Measurements from ENCODE around the gene SMG1. TPM values are rescaled to one million over a fixed set of nuclear protein-coding genes. Genes with fewer than 3 reads are reported as not detected.
"Not testable (repeated sequence)": the region's sequence is repeated elsewhere in the genome, so short reads cannot be mapped to it uniquely, and the experiment has no call there.

The SMG1 gene
- total and polyA plus RNA-seq, 10 of the 15 experiments (the other 5 are each of a cell fraction or from before 2014, with no cell fraction given) = 3.9 to 66.7 (median 37.0) TPM

DNA sequence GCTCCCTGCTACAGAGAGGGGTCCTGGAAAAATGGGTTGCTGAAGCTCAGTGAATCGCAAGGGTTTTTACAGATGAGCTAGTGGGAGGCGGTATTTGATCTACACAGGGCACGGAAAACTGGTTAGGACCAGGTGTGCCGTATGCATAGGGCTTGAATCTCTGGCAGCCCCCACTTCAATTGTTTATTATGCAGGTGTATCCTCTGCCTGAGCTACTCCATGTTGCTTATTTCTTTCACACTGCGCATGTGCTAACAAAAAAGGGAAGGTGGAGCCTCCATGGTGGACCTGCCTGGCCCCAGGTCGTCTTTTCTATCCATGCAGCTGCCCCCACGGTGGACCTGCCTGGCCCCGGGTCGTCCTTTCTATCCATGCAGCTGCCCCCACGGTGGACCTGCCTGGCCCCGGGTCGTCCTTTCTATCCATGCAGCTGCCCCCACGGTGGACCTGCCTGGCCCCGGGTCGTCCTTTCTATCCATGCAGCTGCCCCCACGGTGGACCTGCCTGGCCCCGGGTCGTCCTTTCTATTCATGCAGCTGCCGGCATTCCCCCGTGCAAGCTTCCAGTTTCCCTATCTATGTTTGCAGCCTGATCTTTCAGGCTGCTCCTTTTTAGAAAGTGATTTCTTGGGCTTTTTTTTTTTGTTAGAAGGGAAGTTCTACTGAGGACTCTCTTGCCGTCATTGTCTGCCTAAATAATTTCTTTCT is 29.8 kb upstream of the SMG1 start:
- ChIA-PET RAD21 (ENCODE audit: unreplicated experiment) (interaction anchor here (0.5 to 1.1 kb wide), 2 partner anchors 13 to 75 kb away, joined by 3 to 4 read pairs; no protein-coding TSS in a partner anchor), CTCF (interaction anchor here (1.0 to 2.6 kb wide), 3 partner anchors 10 to 13 kb away, joined by 4 to 11 read pairs (median 7); no protein-coding TSS in a partner anchor)

DNA sequence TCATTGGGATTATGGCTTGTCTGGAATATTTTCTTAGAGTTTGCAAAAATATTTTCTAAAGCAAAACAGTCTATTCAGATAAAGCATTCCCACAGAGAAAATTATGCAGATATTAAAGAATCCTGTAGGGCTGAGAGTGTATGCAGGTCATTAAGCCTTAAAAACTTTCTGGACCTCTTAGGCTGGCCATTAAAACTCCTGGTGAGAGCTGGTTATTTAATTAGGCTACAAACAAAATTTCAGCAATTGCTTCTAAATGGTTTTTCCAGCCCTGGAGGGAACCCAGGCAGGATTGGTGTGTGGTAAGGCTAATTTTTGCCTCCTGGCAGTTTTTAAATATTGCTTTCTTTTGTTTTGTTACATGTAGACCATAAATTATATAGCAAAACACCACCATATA is 27.3 kb upstream of the SMG1 start:
- H2AFZ ChIP-seq (ENCODE audit: control insufficient read depth, low read depth, low read length) = no peak overlapping the region
- H3K36me3 ChIP-seq (ENCODE audit: control insufficient read depth in 2 of 2, insufficient read depth in 2 of 2, low read length in 1 of 2) = no peaks in the 10 kb centered on the region
- no peak overlapping the region for H3K4me2 ChIP-seq (ENCODE audit: control insufficient read depth, insufficient read depth)
- FAIRE-seq (no peak), ATAC-seq (no peak), DNase-seq (ENCODE audit: low read depth, low spot score) (no peak)
- ChIA-PET RAD21 (ENCODE audit: unreplicated experiment) (no interaction called here), CTCF (interaction anchor here (1.9 kb wide), 1 partner anchor 152 kb away, joined by 8 read pairs; the partner anchor contains the start of gene ARL6IP1), SMC1A (ENCODE audit: uncharacterized antibody, unreplicated experiment) (interaction anchor here (0.6 kb wide), 1 partner anchor 10 kb away, joined by 3 read pairs; no protein-coding TSS in a partner anchor), POLR2A (no interaction called here)
- H3K9ac ChIP-seq (ENCODE audit: control insufficient read depth, insufficient read depth, low read length) = no peak overlapping the region
- no peaks in the 10 kb centered on the region for H3K27me3 ChIP-seq (replicated peaks in 1 of 2; ENCODE audit: control insufficient read depth in 2 of 2, insufficient read depth in 2 of 2, low read length in 1 of 2)
- in situ Hi-C loops (cut with MboI) (no loop called here), intact Hi-C loops (cut with micrococcal nuclease; ENCODE audit: unreplicated experiment) (no loop called here)
- TF ChIP-seq, protein P1, sequence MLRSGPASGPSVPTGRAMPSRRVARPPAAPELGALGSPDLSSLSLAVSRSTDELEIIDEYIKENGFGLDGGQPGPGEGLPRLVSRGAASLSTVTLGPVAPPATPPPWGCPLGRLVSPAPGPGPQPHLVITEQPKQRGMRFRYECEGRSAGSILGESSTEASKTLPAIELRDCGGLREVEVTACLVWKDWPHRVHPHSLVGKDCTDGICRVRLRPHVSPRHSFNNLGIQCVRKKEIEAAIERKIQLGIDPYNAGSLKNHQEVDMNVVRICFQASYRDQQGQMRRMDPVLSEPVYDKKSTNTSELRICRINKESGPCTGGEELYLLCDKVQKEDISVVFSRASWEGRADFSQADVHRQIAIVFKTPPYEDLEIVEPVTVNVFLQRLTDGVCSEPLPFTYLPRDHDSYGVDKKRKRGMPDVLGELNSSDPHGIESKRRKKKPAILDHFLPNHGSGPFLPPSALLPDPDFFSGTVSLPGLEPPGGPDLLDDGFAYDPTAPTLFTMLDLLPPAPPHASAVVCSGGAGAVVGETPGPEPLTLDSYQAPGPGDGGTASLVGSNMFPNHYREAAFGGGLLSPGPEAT (IDR thresholded peaks at IDR 0.05; ENCODE audit: low read depth) = no peak
- H4K20me1 ChIP-seq (ENCODE audit: control insufficient read depth, insufficient read depth) = no peaks in the 10 kb centered on the region
- H3K79me2 ChIP-seq (ENCODE audit: control insufficient read depth, insufficient read depth, low read length) = no peaks in the 10 kb centered on the region
- H3K4me3 ChIP-seq = no peak overlapping the region
- no TSS peak for BruUV-seq (replicated peaks)
- no peaks in the 10 kb centered on the region for H3K9me3 ChIP-seq (replicated peaks; ENCODE audit: control insufficient read depth, insufficient read depth, low read length)
- H3K27ac ChIP-seq (ENCODE audit: control insufficient read depth, insufficient read depth) = no peak overlapping the region
- H3K4me1 ChIP-seq (ENCODE audit: control insufficient read depth, insufficient read depth, low read length) = no peaks in the 10 kb centered on the region

More for the DNA sequence above, 29.8 kb upstream of the SMG1 start:
- H3K79me2 ChIP-seq (ENCODE audit: control insufficient read depth, insufficient read depth, low read length); H3K4me1 ChIP-seq (ENCODE audit: control insufficient read depth, insufficient read depth, low read length); H3K9me3 ChIP-seq (replicated peaks; ENCODE audit: control insufficient read depth, insufficient read depth, low read length); DNase-seq (ENCODE audit: low read depth, low spot score); H3K9ac ChIP-seq (ENCODE audit: control insufficient read depth, insufficient read depth, low read length); H3K27me3 ChIP-seq (replicated peaks in 1 of 2; ENCODE audit: control insufficient read depth in 2 of 2, insufficient read depth in 2 of 2, low read length in 1 of 2); BruUV-seq (replicated peaks); H3K27ac ChIP-seq (ENCODE audit: control insufficient read depth, insufficient read depth); H3K36me3 ChIP-seq (ENCODE audit: control insufficient read depth in 2 of 2, insufficient read depth in 2 of 2, low read length in 1 of 2); H4K20me1 ChIP-seq (ENCODE audit: control insufficient read depth, insufficient read depth); FAIRE-seq; intact Hi-C loops (cut with micrococcal nuclease; ENCODE audit: unreplicated experiment); in situ Hi-C loops (cut with MboI): not testable (repeated sequence)
- SMC1A ChIA-PET (ENCODE audit: uncharacterized antibody, unreplicated experiment) = interaction anchor here (0.6 to 1.2 kb wide), 4 partner anchors 8 to 342 kb away, joined by 3 to 6 read pairs (median 4); no protein-coding TSS in a partner anchor
- 29% methylated on average over 16 of the region's 21 CpGs for WGBS (ENCODE audit: insufficient coverage, insufficient replicate concordance, low lambda C conversion rate, missing lambda C conversion rate)
- H2AFZ ChIP-seq (ENCODE audit: control insufficient read depth, low read depth, low read length) = peak overlapping the region; percentile 89
- ATAC-seq = peak; percentile 94
- H3K4me2 ChIP-seq (ENCODE audit: control insufficient read depth, insufficient read depth) = peak overlapping the region; percentile 7; the same call in 1 of the 2 replicates
- POLR2A ChIA-PET = interaction anchor here (0.6 to 1.0 kb wide), 2 partner anchors 23 to 60 kb away, joined by 4 to 5 read pairs; no protein-coding TSS in a partner anchor
- H3K4me3 ChIP-seq = peak overlapping the region; percentile 51

Data from GM12878 (cell line).